SK-N-SH treated with all-trans-retinoic acid at 6 μM for 48 hours (cell line): ENCODE measurements around the gene ARL6IP6.

Source experiments
- GLIS3 ChIP-seq: fragments of 250-450 bp; sonication (Bioruptor Pico); IDR thresholded peaks from 2 replicates; pipeline ENCODE4 v1.5.0; 2020; ENCODE audit warnings: mild to moderate bottlenecking, moderate library complexity
- PATZ1 ChIP-seq: fragments of 250-450 bp; sonication (Bioruptor Pico); IDR thresholded peaks from 2 replicates; pipeline ENCODE4 v1.8.0; 2020; ENCODE audit warnings: mild to moderate bottlenecking, moderate library complexity, borderline replicate concordance
- ZC3H10 ChIP-seq: fragments of 250-450 bp; sonication (Bioruptor Pico); IDR thresholded peaks from 2 replicates; pipeline ENCODE4 v1.5.1; 2021; ENCODE audit warnings: mild to moderate bottlenecking, moderate library complexity

- no peak for TF ChIP-seq ZC3H10 (CRISPR knock-in tag)
- TF ChIP-seq PATZ1: no peak
- no peak for TF ChIP-seq GLIS3 (CRISPR knock-in tag)
These were observed 44.1 kb upstream of the ARL6IP6 start for GRCh38 chr2:152674334-152674733.
